Measurements from ENCODE around the gene MFF. TPM values are rescaled to one million over a fixed set of nuclear protein-coding genes. Genes with fewer than 3 reads are reported as not detected.
"Not testable (repeated sequence)": the region's sequence is repeated elsewhere in the genome, so short reads cannot be mapped to it uniquely, and the experiment has no call there.

Gene MFF
- total RNA-seq, 1 donor from 2014 or later, result 65.8 TPM

DNA sequence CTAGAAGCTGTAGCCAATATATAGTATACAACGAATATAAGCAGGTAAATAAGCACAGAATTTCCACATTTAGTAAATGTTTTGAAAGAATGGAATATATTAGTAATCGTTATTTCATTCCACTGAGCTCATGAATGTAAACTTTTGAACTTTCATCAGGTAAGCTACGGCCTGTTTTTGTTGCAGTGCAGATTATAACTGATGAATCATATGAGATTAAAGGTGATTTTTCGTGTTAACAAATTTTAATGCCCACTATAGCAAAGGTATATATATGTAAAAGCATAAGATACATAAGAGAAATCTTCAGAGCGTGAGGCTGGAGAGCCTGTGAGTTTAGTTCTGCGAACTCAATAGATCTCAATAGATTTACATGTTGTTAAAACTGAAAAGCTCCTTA, 61.6 kb downstream of the MFF start:
- peaks cover 0 to 4% (median 3%) of the 10 kb centered on the region in 3 donors for H3K27me3 ChIP-seq (ENCODE audit: control insufficient read depth in 3 of 3, insufficient read depth in 3 of 3, low read length in 3 of 3)
- H3K4me3 ChIP-seq (ENCODE audit: low read length in 3 of 3), result no peak overlapping the region
- H3K9ac ChIP-seq (ENCODE audit: low read depth in 1 of 3, low read length in 3 of 3), result no peak overlapping the region
- no peaks in the 10 kb centered on the region for H3K4me1 ChIP-seq (ENCODE audit: control insufficient read depth in 3 of 3, insufficient read depth in 3 of 3, low read length in 3 of 3)
- H3K9me3 ChIP-seq (ENCODE audit: control insufficient read depth in 3 of 3, low read length in 3 of 3), result no peaks in the 10 kb centered on the region
- no peak overlapping the region for H3K27ac ChIP-seq (ENCODE audit: low read depth, low read length)
- no peaks in the 10 kb centered on the region for H3K36me3 ChIP-seq (ENCODE audit: control insufficient read depth in 3 of 3, insufficient read depth in 3 of 3, low read length in 3 of 3)

DNA sequence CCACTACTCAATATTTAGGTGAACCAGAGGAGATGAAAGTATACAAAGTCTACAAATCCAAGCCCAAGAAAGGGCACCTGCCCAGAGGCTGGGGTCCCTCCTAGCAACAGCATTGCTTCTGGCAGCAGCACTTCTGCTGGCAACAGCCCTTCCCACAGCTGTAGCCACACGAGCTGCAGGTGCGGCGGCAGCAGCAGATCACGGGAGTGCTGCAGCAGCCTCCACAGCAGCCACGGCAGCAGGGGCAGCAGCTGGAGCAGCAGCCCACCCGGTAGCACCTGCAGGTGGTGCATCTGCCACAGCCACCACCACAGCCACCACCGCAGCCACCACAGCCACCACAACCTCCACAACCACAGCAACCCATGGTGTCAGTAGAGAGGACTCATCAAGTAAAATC, 62.5 kb downstream of the MFF start, which contains the start of gene SCYGR1:
Gene SCYGR1 (minus strand): TSS at position 367 of the 400 bp plus-strand sequence. CDS start 0 bp downstream, at position 367.
- not testable (repeated sequence) for H3K4me3 ChIP-seq (ENCODE audit: low read length in 3 of 3); H3K27ac ChIP-seq (ENCODE audit: low read depth, low read length); H3K9ac ChIP-seq (ENCODE audit: low read depth in 1 of 3, low read length in 3 of 3); H3K27me3 ChIP-seq (ENCODE audit: control insufficient read depth in 3 of 3, insufficient read depth in 3 of 3, low read length in 3 of 3); H3K9me3 ChIP-seq (ENCODE audit: control insufficient read depth in 3 of 3, low read length in 3 of 3); H3K4me1 ChIP-seq (ENCODE audit: control insufficient read depth in 3 of 3, insufficient read depth in 3 of 3, low read length in 3 of 3); H3K36me3 ChIP-seq (ENCODE audit: control insufficient read depth in 3 of 3, insufficient read depth in 3 of 3, low read length in 3 of 3)

DNA sequence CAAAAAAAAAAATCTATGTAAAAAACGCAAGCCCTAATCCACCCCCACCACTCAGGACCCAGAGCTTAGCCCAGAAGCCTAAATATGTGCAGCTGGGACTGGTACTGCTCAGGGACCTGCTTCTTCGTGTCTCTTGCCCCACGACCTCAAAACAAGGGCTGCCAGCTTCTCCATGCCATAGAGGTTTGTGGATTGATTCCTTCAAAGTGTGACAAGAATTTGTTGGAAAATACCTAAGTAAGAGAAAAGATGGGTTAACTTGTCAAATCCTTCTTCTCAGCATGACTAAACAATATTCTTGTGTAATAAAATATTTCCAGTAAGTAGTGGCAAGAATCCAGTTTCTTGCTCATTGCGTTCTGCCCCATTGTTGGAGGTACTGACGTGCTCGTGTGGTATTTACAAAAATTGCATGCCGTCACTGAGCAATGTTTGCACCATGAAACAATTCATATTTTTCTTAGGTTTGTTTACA, 63.5 kb downstream of the MFF start:
- no peak overlapping the region for H3K27ac ChIP-seq (ENCODE audit: low read depth, low read length)
- H3K27me3 ChIP-seq (ENCODE audit: control insufficient read depth in 3 of 3, insufficient read depth in 3 of 3, low read length in 3 of 3), result peaks cover 0 to 4% (median 3%) of the 10 kb centered on the region in 3 donors
- no peak overlapping the region for H3K9ac ChIP-seq (ENCODE audit: low read depth in 1 of 3, low read length in 3 of 3)
- H3K4me3 ChIP-seq (ENCODE audit: low read length in 3 of 3), result no peak overlapping the region
- H3K9me3 ChIP-seq (ENCODE audit: control insufficient read depth in 3 of 3, low read length in 3 of 3), result no peaks in the 10 kb centered on the region
- H3K4me1 ChIP-seq (ENCODE audit: control insufficient read depth in 3 of 3, insufficient read depth in 3 of 3, low read length in 3 of 3), result no peaks in the 10 kb centered on the region
- H3K36me3 ChIP-seq (ENCODE audit: control insufficient read depth in 3 of 3, insufficient read depth in 3 of 3, low read length in 3 of 3), result no peaks in the 10 kb centered on the region

DNA sequence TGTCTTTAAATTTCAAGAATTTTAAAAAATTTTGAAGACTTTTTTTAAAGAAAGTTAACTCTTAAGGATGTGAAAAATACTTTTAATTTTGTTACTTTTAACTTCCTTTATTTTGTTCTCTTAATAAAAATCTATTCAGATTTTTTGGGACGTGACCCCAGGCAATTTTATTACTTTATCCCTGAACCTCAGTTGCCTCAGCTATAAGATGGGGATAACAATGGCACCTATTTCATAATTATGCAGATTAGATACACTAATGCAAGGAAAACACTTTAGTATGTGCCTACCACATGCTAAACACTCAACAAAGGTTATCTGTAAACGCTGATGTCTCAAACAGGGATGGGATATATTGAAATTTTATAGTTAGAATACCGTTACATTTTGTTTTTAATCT, 64.2 kb downstream of the MFF start:
- no peak overlapping the region for H3K27ac ChIP-seq (ENCODE audit: low read depth, low read length)
- no peaks in the 10 kb centered on the region for H3K9me3 ChIP-seq (ENCODE audit: control insufficient read depth in 3 of 3, low read length in 3 of 3)
- no peaks in the 10 kb centered on the region for H3K36me3 ChIP-seq (ENCODE audit: control insufficient read depth in 3 of 3, insufficient read depth in 3 of 3, low read length in 3 of 3)
- no peak overlapping the region for H3K9ac ChIP-seq (ENCODE audit: low read depth in 1 of 3, low read length in 3 of 3)
- H3K4me1 ChIP-seq (ENCODE audit: control insufficient read depth in 3 of 3, insufficient read depth in 3 of 3, low read length in 3 of 3), result no peaks in the 10 kb centered on the region
- peaks cover 0 to 3% (median 0%) of the 10 kb centered on the region in 3 donors for H3K27me3 ChIP-seq (ENCODE audit: control insufficient read depth in 3 of 3, insufficient read depth in 3 of 3, low read length in 3 of 3)
- H3K4me3 ChIP-seq (ENCODE audit: low read length in 3 of 3), result no peak overlapping the region

DNA sequence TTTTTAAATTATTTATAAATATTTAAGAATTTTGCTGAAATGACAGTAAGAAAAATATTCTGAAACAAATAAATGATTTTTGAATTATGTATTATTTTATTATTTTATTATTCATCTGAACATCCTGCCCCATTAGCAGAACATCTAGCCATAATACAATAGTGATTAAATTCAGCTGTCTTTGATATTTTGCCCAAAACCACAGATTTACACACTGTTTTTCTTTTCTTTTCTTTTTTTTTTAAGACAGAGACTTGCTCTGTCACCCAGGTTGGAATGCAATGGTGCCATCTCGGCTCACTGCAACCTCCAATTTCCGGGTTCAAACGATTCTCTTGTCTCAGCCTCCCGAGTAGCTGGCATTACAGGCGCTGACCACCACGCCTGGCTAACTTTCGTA, 64.6 kb downstream of the MFF start:
- H3K4me1 ChIP-seq (ENCODE audit: control insufficient read depth in 3 of 3, insufficient read depth in 3 of 3, low read length in 3 of 3), result no peaks in the 10 kb centered on the region
- peaks cover 0 to 3% (median 0%) of the 10 kb centered on the region in 3 donors for H3K27me3 ChIP-seq (ENCODE audit: control insufficient read depth in 3 of 3, insufficient read depth in 3 of 3, low read length in 3 of 3)
- H3K9me3 ChIP-seq (ENCODE audit: control insufficient read depth in 3 of 3, low read length in 3 of 3), result no peaks in the 10 kb centered on the region
- no peak overlapping the region for H3K9ac ChIP-seq (ENCODE audit: low read depth in 1 of 3, low read length in 3 of 3)
- no peaks in the 10 kb centered on the region for H3K36me3 ChIP-seq (ENCODE audit: control insufficient read depth in 3 of 3, insufficient read depth in 3 of 3, low read length in 3 of 3)
- H3K4me3 ChIP-seq (ENCODE audit: low read length in 3 of 3), result no peak overlapping the region
- no peak overlapping the region for H3K27ac ChIP-seq (ENCODE audit: low read depth, low read length)

DNA sequence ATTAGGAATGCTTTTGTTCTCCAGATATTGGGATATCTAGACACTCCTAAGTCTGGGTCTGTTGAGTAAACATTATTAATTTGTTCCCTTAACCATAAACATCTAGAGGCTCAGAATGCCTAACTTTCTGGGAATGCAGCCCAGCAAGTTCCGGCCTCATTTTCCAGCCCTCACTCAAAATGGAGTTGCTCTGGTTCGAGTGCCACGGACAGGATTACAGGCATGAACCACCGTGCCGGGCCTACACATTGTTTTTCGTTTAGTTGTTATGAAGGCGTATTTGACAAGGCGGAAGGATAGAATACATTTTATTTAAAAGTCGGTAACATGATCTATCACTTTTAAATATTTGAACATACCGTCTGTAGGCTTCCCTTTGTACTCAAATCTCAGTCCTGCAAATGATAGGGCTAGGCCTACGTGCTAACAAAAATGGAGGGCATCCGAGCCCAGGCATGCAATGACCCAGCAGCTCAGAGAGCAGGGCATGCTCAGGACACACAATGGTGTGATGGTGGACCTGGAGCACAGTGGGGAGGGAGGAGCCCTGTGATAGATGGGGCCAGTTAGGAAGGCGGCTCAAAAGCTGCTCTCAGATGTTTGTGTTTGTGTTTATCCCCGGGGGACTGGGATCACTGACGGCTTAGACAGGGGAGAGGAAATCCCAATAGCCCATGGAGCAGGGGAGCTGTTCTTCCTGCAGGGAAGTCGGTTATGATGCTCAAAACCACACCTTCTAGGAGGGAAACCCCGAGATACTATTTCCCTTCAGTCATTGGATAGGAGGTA, 65.6 kb downstream of the MFF start:
- H3K27me3 ChIP-seq (ENCODE audit: control insufficient read depth in 3 of 3, insufficient read depth in 3 of 3, low read length in 3 of 3), result peaks cover 0 to 3% (median 0%) of the 10 kb centered on the region in 3 donors
- H3K4me3 ChIP-seq (ENCODE audit: low read length in 3 of 3), result no peak overlapping the region
- H3K4me1 ChIP-seq (ENCODE audit: control insufficient read depth in 3 of 3, insufficient read depth in 3 of 3, low read length in 3 of 3), result no peaks in the 10 kb centered on the region
- H3K36me3 ChIP-seq (ENCODE audit: control insufficient read depth in 3 of 3, insufficient read depth in 3 of 3, low read length in 3 of 3), result no peaks in the 10 kb centered on the region
- H3K27ac ChIP-seq (ENCODE audit: low read depth, low read length), result no peak overlapping the region
- H3K9ac ChIP-seq (ENCODE audit: low read depth in 1 of 3, low read length in 3 of 3), result no peak overlapping the region
- no peaks in the 10 kb centered on the region for H3K9me3 ChIP-seq (ENCODE audit: control insufficient read depth in 3 of 3, low read length in 3 of 3)

DNA sequence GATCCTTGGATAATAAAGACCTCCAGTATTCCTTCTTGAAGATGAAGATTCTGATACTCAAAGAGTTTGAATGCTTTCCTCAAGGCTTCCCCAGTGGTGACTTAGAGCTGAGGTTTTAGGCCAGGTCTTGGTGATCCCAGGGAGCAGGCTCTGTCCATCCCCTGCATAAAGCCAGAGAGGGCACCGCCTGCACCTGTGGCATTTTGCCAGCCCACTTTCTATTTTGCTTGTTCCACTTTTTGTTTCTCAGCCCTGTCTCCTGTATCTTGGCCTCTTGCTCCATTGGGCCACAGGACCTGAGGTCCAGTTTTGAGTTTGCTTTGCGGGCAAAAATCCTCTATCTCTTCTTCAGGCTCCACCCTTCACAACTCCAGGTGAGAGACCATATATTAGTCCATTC, 69.3 kb downstream of the MFF start:
- H3K4me1 ChIP-seq (ENCODE audit: control insufficient read depth in 3 of 3, insufficient read depth in 3 of 3, low read length in 3 of 3), result no peaks in the 10 kb centered on the region
- no peaks in the 10 kb centered on the region for H3K36me3 ChIP-seq (ENCODE audit: control insufficient read depth in 3 of 3, insufficient read depth in 3 of 3, low read length in 3 of 3)
- no peaks in the 10 kb centered on the region for H3K9me3 ChIP-seq (ENCODE audit: control insufficient read depth in 3 of 3, low read length in 3 of 3)
- no peak overlapping the region for H3K9ac ChIP-seq (ENCODE audit: low read depth in 1 of 3, low read length in 3 of 3)
- H3K4me3 ChIP-seq (ENCODE audit: low read length in 3 of 3), result no peak overlapping the region
- no peak overlapping the region for H3K27ac ChIP-seq (ENCODE audit: low read depth, low read length)
- H3K27me3 ChIP-seq (ENCODE audit: control insufficient read depth in 3 of 3, insufficient read depth in 3 of 3, low read length in 3 of 3), result peaks cover 0 to 3% (median 2%) of the 10 kb centered on the region in 3 donors

DNA sequence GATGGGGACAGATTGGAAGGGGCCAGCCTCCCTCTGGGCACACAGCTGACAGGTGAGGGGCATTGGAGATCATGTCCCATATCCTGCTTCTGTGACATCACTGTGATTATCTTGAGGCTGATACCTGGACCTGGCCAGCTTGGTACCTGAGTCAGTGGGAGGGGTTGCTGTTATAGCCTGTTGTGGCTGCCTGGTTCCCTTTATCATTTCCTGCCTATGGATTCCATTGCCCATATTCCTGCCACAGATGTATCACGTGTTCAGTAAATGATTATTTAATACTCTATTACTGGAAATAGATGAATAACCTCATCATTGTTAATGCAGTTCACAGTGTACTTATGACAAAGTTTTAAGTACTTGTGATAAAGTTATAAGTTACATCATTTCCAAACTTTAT, 70.5 kb downstream of the MFF start:
- Histone ChIP-seq H3K27ac (ENCODE audit: low read depth, low read length) (no peak overlapping the region), H3K36me3 (ENCODE audit: control insufficient read depth in 3 of 3, insufficient read depth in 3 of 3, low read length in 3 of 3) (no peaks in the 10 kb centered on the region), H3K4me3 (ENCODE audit: low read length in 3 of 3) (no peak overlapping the region), H3K9ac (ENCODE audit: low read depth in 1 of 3, low read length in 3 of 3) (no peak overlapping the region), H3K27me3 (ENCODE audit: control insufficient read depth in 3 of 3, insufficient read depth in 3 of 3, low read length in 3 of 3) (peaks cover 0 to 3% (median 2%) of the 10 kb centered on the region in 3 donors), H3K4me1 (ENCODE audit: control insufficient read depth in 3 of 3, insufficient read depth in 3 of 3, low read length in 3 of 3) (no peaks in the 10 kb centered on the region), H3K9me3 (ENCODE audit: control insufficient read depth in 3 of 3, low read length in 3 of 3) (no peaks in the 10 kb centered on the region)

DNA sequence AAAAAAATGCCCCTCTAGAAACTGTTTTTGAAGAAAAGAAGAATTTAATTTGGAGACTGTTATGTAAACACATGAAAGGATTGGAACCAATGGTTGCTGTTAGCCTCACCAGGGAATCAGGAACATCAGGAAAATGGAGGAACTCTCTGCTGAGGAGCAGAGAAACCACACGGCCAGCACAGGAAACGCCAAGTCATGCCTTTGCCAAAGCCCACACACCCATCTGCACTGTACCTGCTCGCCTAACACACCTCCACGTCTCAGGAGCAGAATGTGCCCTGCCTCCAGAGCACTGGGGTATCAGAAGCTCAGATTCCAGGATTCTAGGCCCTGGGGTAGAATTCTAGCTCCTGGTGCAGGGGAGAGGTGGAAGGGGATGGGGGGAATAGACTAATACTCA, 72.5 kb downstream of the MFF start:
- no peaks in the 10 kb centered on the region for H3K9me3 ChIP-seq (ENCODE audit: control insufficient read depth in 3 of 3, low read length in 3 of 3)
- no peak overlapping the region for H3K4me3 ChIP-seq (ENCODE audit: low read length in 3 of 3)
- no peaks in the 10 kb centered on the region for H3K36me3 ChIP-seq (ENCODE audit: control insufficient read depth in 3 of 3, insufficient read depth in 3 of 3, low read length in 3 of 3)
- H3K4me1 ChIP-seq (ENCODE audit: control insufficient read depth in 3 of 3, insufficient read depth in 3 of 3, low read length in 3 of 3), result no peaks in the 10 kb centered on the region
- H3K27ac ChIP-seq (ENCODE audit: low read depth, low read length), result no peak overlapping the region
- no peak overlapping the region for H3K9ac ChIP-seq (ENCODE audit: low read depth in 1 of 3, low read length in 3 of 3)
- peaks cover 0 to 8% (median 0%) of the 10 kb centered on the region in 3 donors for H3K27me3 ChIP-seq (ENCODE audit: control insufficient read depth in 3 of 3, insufficient read depth in 3 of 3, low read length in 3 of 3)

All from skeletal muscle tissue (tissue), 4 donors.